HCT116 (cell line): Measurements from ENCODE around the gene MMGT1.

Experiments used
- EZH2phosphoT487 ChIP-seq: fragments of 200-600 bp; IDR thresholded peaks from 2 replicates; pipeline ENCODE4 v1.6.1; 2018; ENCODE audit warnings: antibody characterized with exemption, borderline replicate concordance
- TCF7L2 ChIP-seq: IDR thresholded peaks from 2 replicates; pipeline ENCODE4 v1.7.0; 2011; ENCODE audit warnings: borderline replicate concordance, inconsistent platforms; ENCODE audit not compliant: insufficient read depth, insufficient read length; ENCODE audit errors: extremely low read depth
- ZNF274 ChIP-seq: fragments of 200-500 bp; sonication (Bioruptor generic); IDR thresholded peaks from 2 replicates; pipeline ENCODE4 v1.6.1; 2014; ENCODE audit warnings: mild to moderate bottlenecking, low read depth, low read length, inconsistent platforms
- TF ChIP-seq, protein P1 (sequence below), 3 experiments: fragments of 200-600 bp in 1 of 3; sonication (generic) in 1 of 3; IDR thresholded peaks in 2 of 3; conservative IDR thresholded peaks in 1 of 3; 2 replicates each; pipeline ENCODE4 v1.5.1; 2012 to 2017; ENCODE audit warnings: low read depth in 2 of 3, low read length in 2 of 3, antibody characterized with exemption in 1 of 3, borderline replicate concordance in 1 of 3, control low read depth in 1 of 3, mild to moderate bottlenecking in 1 of 3, mixed read lengths in 1 of 3, mixed run types in 1 of 3, moderate library complexity in 1 of 3; ENCODE audit not compliant: insufficient read depth in 1 of 3

DNA sequence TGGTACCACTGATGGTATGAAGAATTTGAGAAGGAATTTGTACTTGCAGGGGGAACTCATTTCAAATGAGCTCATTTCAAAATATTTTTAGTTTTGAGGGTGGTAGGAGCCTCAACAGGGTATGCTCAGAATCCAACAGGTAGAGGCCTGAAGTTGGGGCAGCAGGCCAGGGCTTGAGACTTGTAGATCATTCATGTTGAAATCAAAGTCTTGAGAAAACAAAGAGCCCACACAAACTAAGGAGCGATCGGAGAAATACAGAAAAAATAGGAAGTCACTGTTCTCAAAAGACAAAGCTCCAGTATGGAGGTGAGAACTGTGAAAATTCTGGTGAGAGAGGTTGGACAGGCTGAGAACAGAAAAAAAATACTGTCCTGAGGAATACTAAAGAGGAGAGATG lies 10.5 kb upstream of the MMGT1 start:
- TF ChIP-seq, protein P1, sequence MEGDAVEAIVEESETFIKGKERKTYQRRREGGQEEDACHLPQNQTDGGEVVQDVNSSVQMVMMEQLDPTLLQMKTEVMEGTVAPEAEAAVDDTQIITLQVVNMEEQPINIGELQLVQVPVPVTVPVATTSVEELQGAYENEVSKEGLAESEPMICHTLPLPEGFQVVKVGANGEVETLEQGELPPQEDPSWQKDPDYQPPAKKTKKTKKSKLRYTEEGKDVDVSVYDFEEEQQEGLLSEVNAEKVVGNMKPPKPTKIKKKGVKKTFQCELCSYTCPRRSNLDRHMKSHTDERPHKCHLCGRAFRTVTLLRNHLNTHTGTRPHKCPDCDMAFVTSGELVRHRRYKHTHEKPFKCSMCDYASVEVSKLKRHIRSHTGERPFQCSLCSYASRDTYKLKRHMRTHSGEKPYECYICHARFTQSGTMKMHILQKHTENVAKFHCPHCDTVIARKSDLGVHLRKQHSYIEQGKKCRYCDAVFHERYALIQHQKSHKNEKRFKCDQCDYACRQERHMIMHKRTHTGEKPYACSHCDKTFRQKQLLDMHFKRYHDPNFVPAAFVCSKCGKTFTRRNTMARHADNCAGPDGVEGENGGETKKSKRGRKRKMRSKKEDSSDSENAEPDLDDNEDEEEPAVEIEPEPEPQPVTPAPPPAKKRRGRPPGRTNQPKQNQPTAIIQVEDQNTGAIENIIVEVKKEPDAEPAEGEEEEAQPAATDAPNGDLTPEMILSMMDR (IDR thresholded peaks at IDR 0.05 in 2 of 3, conservative IDR thresholded peaks at IDR 0.05 in 1 of 3; ENCODE audit: borderline replicate concordance in 1 of 3, insufficient read depth in 1 of 3, low read depth in 2 of 3, low read length in 2 of 3): no peak
- TF ChIP-seq EZH2phosphoT487 (no peak), ZNF274 (no peak), TCF7L2 (no peak)
